ENCODE measurements around the gene GHRH.

GRCh38 chr20:37265152-37265551 lies 3.5 kb upstream of the GHRH start:
- TF ChIP-seq TAF1 (conservative IDR thresholded peaks at IDR 0.05) (no peak), CTCF (IDR thresholded peaks at IDR 0.05; ENCODE audit: low read depth, low read length, missing input control) (no peak), ZBTB33 (IDR thresholded peaks at IDR 0.05) (no peak), GABPA (IDR thresholded peaks at IDR 0.05 in 1 of 2, conservative IDR thresholded peaks at IDR 0.05 in 1 of 2) (no peak), MAX (IDR thresholded peaks at IDR 0.05) (no peak), SP1 (IDR thresholded peaks at IDR 0.05) (no peak), RAD21 (IDR thresholded peaks at IDR 0.05) (no peak), EGR1 (IDR thresholded peaks at IDR 0.05; ENCODE audit: low read depth in 2 of 2) (no peak), YY1 (IDR thresholded peaks at IDR 0.05) (no peak), NR2F2 (IDR thresholded peaks at IDR 0.05) (no peak), JUND (IDR thresholded peaks at IDR 0.05) (no peak), FOXA1 (IDR thresholded peaks at IDR 0.05) (no peak)
- TF ChIP-seq, protein P1, sequence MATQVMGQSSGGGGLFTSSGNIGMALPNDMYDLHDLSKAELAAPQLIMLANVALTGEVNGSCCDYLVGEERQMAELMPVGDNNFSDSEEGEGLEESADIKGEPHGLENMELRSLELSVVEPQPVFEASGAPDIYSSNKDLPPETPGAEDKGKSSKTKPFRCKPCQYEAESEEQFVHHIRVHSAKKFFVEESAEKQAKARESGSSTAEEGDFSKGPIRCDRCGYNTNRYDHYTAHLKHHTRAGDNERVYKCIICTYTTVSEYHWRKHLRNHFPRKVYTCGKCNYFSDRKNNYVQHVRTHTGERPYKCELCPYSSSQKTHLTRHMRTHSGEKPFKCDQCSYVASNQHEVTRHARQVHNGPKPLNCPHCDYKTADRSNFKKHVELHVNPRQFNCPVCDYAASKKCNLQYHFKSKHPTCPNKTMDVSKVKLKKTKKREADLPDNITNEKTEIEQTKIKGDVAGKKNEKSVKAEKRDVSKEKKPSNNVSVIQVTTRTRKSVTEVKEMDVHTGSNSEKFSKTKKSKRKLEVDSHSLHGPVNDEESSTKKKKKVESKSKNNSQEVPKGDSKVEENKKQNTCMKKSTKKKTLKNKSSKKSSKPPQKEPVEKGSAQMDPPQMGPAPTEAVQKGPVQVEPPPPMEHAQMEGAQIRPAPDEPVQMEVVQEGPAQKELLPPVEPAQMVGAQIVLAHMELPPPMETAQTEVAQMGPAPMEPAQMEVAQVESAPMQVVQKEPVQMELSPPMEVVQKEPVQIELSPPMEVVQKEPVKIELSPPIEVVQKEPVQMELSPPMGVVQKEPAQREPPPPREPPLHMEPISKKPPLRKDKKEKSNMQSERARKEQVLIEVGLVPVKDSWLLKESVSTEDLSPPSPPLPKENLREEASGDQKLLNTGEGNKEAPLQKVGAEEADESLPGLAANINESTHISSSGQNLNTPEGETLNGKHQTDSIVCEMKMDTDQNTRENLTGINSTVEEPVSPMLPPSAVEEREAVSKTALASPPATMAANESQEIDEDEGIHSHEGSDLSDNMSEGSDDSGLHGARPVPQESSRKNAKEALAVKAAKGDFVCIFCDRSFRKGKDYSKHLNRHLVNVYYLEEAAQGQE (IDR thresholded peaks at IDR 0.05), result no peak
- TF ChIP-seq, protein P2, sequence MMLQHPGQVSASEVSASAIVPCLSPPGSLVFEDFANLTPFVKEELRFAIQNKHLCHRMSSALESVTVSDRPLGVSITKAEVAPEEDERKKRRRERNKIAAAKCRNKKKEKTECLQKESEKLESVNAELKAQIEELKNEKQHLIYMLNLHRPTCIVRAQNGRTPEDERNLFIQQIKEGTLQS (IDR thresholded peaks at IDR 0.05), result no peak

All from liver (tissue), 3 donors.